NCI-H345 treated with DMSO at 0.1 percent for 48 hours (cell line): ENCODE data around the gene FUCA2.
"Not testable (repeated sequence)": the region's sequence is repeated elsewhere in the genome, so short reads cannot be mapped to it uniquely, and the experiment has no call there.

Experiments
- DNase-seq: peaks from one replicate; lab custom pipeline; 2025; ENCODE audit not compliant: unreplicated experiment; lab: John Stamatoyannopoulos, UW

Gene FUCA2

GRCh38 chr6:143501851-143502250 lies 9.7 kb downstream of the FUCA2 start:
- no peak for DNase-seq

- no peak for DNase-seq
Observed at GRCh38 chr6:143498428-143498827, 13.1 kb downstream of the FUCA2 start.

- DNase-seq: no peak
Observed at GRCh38 chr6:143496974-143497373, 14.5 kb downstream of the FUCA2 start.

GRCh38 chr6:143490775-143491174 lies 20.7 kb downstream of the FUCA2 start:
- no peak for DNase-seq

- DNase-seq: no peak
Observed at GRCh38 chr6:143490244-143490643, 21.3 kb downstream of the FUCA2 start.

GRCh38 chr6:143486752-143487151 lies 24.8 kb downstream of the FUCA2 start:
- DNase-seq: no peak

GRCh38 chr6:143485967-143486366 lies 25.6 kb downstream of the FUCA2 start:
- no peak for DNase-seq

GRCh38 chr6:143482593-143482992 lies 28.9 kb downstream of the FUCA2 start:
- DNase-seq: no peak

GRCh38 chr6:143478479-143479062 lies 32.9 kb downstream of the FUCA2 start:
- DNase-seq: no peak

GRCh38 chr6:143476545-143476944 lies 35.0 kb downstream of the FUCA2 start:
- DNase-seq: no peak

GRCh38 chr6:143471822-143472221 lies 39.7 kb downstream of the FUCA2 start:
- no peak for DNase-seq

GRCh38 chr6:143468823-143469222 lies 42.7 kb downstream of the FUCA2 start:
- DNase-seq: not testable (repeated sequence)

GRCh38 chr6:143468026-143468425 lies 43.5 kb downstream of the FUCA2 start:
- no peak for DNase-seq

- no peak for DNase-seq
Observed at GRCh38 chr6:143465546-143465945, 46.0 kb downstream of the FUCA2 start.

GRCh38 chr6:143457563-143458359 lies 53.8 kb downstream of the FUCA2 start:
- DNase-seq: no peak

- DNase-seq: no peak
Observed at GRCh38 chr6:143451531-143451930, 60.0 kb downstream of the FUCA2 start.

GRCh38 chr6:143450453-143451371 lies 60.8 kb downstream of the FUCA2 start, which contains the start of the genes ADAT2 and PEX3:
Gene ADAT2, minus strand, starts transcription at chr6:143450695. Its CDS starts 37 bp downstream, at chr6:143450658.
Gene PEX3, plus strand, starts transcription at chr6:143450805. Its CDS starts 238 bp downstream, at chr6:143451043.
- peak; percentile 85 for DNase-seq

GRCh38 chr6:143449714-143450452 lies 61.6 kb downstream of the FUCA2 start:
- DNase-seq: no peak

GRCh38 chr6:143449082-143449713 lies 62.3 kb downstream of the FUCA2 start:
- no peak for DNase-seq

- DNase-seq: not testable (repeated sequence)
Observed at GRCh38 chr6:143447865-143448264, 63.7 kb downstream of the FUCA2 start.
